AG04450 (cell line): ENCODE results near the gene CFAP99. TPM values are rescaled to one million over a fixed set of nuclear protein-coding genes. Genes with fewer than 3 reads are reported as not detected.

Experiments
- CTCF ChIA-PET: fragments of 300-600, 350-600 bp; formaldehyde crosslinking; extraction: SDS; loops from one replicate; lab custom pipeline; 2022; ENCODE audit warnings: antibody characterized with exemption, inconsistent platforms; lab: Charles Lee
- POLR2A ChIA-PET: fragments of 350-600 bp; formaldehyde crosslinking; extraction: SDS; loops from one replicate; lab custom pipeline; 2021; ENCODE audit warnings: antibody characterized with exemption, inconsistent platforms; lab: Yijun Ruan, JAX
- DNase-seq: peaks from one replicate; pipeline ENCODE4 v3.0.0-alpha.2; 2011; ENCODE audit warnings: low read depth, low spot score
- H3K27ac ChIP-seq: one replicate; pipeline ENCODE4 v1.5.1; 2012; ENCODE audit warnings: low read depth, low read length, control low read depth
- H3K27me3 ChIP-seq: one replicate; pipeline ENCODE4 v1.6.0; 2012; ENCODE audit warnings: low read length; ENCODE audit not compliant: control insufficient read depth, insufficient read depth
- H3K4me3 ChIP-seq: 2 replicates; pipeline ENCODE4 v1.5.1; 2011; ENCODE audit warnings: mild to moderate bottlenecking, low read depth, low read length, control low read depth
- H3K9me3 ChIP-seq: 2 replicates; pipeline ENCODE4 v1.5.1; 2012; ENCODE audit warnings: low read length; ENCODE audit not compliant: control insufficient read depth, insufficient read depth
- CTCF ChIP-seq: IDR thresholded peaks from 2 replicates; pipeline ENCODE4 v1.5.1; 2011; ENCODE audit warnings: low read depth, low read length, control low read depth, inconsistent platforms
- polyA plus RNA-seq: library from polyadenylated mRNA; depleted of rRNA; stranded (reverse); fragments of >200 nt; gene quantifications from 2 replicates; pipeline ENCODE4 v1.2.3, GENCODE V29; 2011

CFAP99 gene
- polyA plus RNA-seq, 1 experiment, result not detected

- TF ChIP-seq CTCF, result no peak
- CTCF ChIA-PET, result no interaction called here
Observed at GRCh38 chr4:2497931-2498330, 79.2 kb downstream of the CFAP99 start.

DNA sequence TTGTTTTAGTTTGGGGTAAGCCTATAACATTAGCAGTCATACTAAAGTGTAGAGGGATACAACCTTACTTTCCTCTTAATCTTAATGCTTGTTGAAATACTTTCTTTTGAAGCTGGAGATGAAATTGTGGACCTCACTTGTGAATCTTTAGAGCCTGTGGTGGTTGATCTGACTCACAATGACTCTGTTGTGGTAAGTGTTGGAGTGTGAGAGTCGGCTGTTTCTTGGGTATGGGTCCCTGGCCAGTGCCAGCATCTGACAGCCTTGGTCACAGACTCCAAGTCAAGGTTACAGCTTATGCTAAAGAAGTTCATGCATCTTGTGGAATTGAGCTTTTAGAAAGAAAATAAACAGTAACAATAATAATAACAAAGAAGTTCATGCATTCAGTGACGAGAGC, 81.8 kb downstream of the CFAP99 start:
- TF ChIP-seq CTCF, result no peak
- no peaks in the 10 kb centered on the region for H3K27me3 ChIP-seq
- H3K4me3 ChIP-seq, result no peak overlapping the region
- DNase-seq, result no peak
- POLR2A ChIA-PET, result no interaction called here
- no peak overlapping the region for H3K27ac ChIP-seq
- H3K9me3 ChIP-seq, result no peaks in the 10 kb centered on the region
- CTCF ChIA-PET, result no interaction called here

More at GRCh38 chr4:2497931-2498330, 79.2 kb downstream of the CFAP99 start:
- no peak overlapping the region for H3K4me3 ChIP-seq
- DNase-seq, result no peak
- no peaks in the 10 kb centered on the region for H3K9me3 ChIP-seq
- POLR2A ChIA-PET, result no interaction called here
- H3K27ac ChIP-seq, result no peak overlapping the region
- no peaks in the 10 kb centered on the region for H3K27me3 ChIP-seq

- H3K9me3 ChIP-seq, result no peaks in the 10 kb centered on the region
- DNase-seq, result no peak
- no peaks in the 10 kb centered on the region for H3K27me3 ChIP-seq
- POLR2A ChIA-PET, result no interaction called here
- H3K4me3 ChIP-seq, result no peak overlapping the region
- no peak for TF ChIP-seq CTCF
- H3K27ac ChIP-seq, result no peak overlapping the region
- CTCF ChIA-PET, result no interaction called here
Observed at GRCh38 chr4:2501034-2501594, 82.4 kb downstream of the CFAP99 start.

DNA sequence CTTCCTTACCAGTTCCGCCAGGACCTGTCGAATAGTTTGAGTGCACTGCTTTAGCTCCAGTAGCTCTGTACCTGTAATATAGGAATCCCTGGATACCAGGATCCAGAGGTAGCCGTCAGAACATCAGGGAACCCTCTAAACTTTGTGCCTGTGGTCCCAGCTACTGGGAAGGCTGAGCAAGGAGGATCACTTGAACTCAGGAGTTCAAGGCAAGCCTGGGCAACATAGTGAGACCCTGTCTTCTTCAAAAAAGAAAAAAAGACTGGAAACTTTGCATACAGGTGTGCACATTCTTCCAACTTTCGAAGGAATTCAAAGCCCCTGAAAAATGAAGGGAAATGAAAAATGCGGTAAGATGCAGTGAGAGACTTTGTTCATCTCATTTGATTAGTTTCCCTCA, 85.1 kb downstream of the CFAP99 start:
- Histone ChIP-seq H3K9me3 (no peaks in the 10 kb centered on the region), H3K4me3 (no peak overlapping the region), H3K27ac (no peak overlapping the region), H3K27me3 (no peaks in the 10 kb centered on the region)
- ChIA-PET CTCF (no interaction called here), POLR2A (interaction anchor here (0.6 kb wide), 1 partner anchor 72 kb away, joined by 6 read pairs; no protein-coding TSS in a partner anchor)
- DNase-seq, result no peak
- no peak for TF ChIP-seq CTCF

DNA sequence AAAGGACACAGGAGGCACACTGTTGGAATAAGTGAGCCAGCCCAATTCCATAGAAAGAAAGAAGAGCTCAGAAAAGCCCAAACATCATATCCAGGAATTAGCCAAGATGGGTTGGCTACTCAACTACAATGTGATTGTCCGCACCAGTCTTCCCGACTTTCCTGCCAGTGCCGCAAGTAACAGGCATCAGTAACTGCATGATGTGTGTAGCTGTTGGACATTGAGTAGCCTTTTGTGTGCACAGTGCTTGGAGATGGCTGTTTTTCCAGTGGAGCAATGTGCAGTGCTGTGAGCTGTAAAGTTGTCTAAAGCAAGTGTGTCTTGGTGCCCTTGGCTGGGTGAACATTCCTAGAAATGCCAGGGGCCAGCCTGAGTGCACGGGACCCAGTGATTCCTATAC, 88.5 kb downstream of the CFAP99 start:
- Histone ChIP-seq H3K27me3 (no peaks in the 10 kb centered on the region), H3K4me3 (no peak overlapping the region), H3K27ac (no peak overlapping the region), H3K9me3 (no peaks in the 10 kb centered on the region)
- TF ChIP-seq CTCF, result no peak
- ChIA-PET CTCF (no interaction called here), POLR2A (no interaction called here)
- DNase-seq, result no peak
